Stimulated activated CD8-positive, alpha-beta memory T cell treated with anti-CD3 and anti-CD28 coated beads, Interleukin-7, amount 100 ng/mL, for 1 hour (primary cell): ENCODE measurements around the gene RTN1.

Experiments used
- DNase-seq, 2 donors: peaks; one replicate each; pipeline ENCODE4 v3.0.0-alpha.2; 2020; ENCODE audit warnings: low read depth in 2 of 2

The RTN1 gene

DNA sequence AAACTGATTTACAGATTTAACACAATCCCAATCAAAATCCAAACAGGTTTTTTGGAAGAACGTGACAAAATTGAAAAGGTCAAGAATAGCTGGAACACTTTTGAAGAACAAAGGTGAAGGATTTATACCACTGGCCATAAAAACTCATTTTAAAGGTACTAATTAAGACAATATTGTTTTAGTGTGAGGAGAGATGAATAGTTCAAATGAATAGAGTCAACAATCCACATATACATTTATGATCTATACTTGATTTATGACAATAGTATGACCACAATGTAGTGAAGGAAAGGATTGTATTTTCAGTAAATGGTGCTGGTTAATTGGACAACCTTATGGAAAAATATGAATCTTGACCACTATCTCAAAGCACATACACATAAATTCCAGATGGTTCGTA, 323.3 kb downstream of the RTN1 start:
- no peak for DNase-seq
